GM18499 (cell line): ENCODE results near the gene MEF2C.

Experiments used
- ATAC-seq: cut with Tn5 transposase; IDR thresholded peaks from one replicate; pipeline ENCODE4 v1.9.1; 2021; ENCODE audit warnings: moderate number of reproducible peaks; ENCODE audit not compliant: insufficient read depth, unreplicated experiment

MEF2C gene

GRCh38 chr5:88889189-88890069 is 6.4 kb upstream of the MEF2C start:
- no peak for ATAC-seq

- ATAC-seq = no peak
These were observed 5.8 kb upstream of the MEF2C start for GRCh38 chr5:88888848-88889188.

- no peak for ATAC-seq
These were observed 5.3 kb upstream of the MEF2C start for GRCh38 chr5:88888291-88888690.

- ATAC-seq = no peak
These were observed 4.4 kb upstream of the MEF2C start for GRCh38 chr5:88887342-88887741.

- no peak for ATAC-seq
These were observed 3.9 kb upstream of the MEF2C start for GRCh38 chr5:88886746-88887341.

- no peak for ATAC-seq
These were observed 3.3 kb upstream of the MEF2C start for GRCh38 chr5:88886252-88886651.

- ATAC-seq = no peak
These were observed 2.0 kb upstream of the MEF2C start for GRCh38 chr5:88885002-88885401.

- no peak for ATAC-seq
These were observed 1.6 kb upstream of the MEF2C start for GRCh38 chr5:88884608-88884877.

- ATAC-seq = no peak
These were observed 1.0 kb upstream of the MEF2C start for GRCh38 chr5:88883836-88884607.

GRCh38 chr5:88882276-88883038 is 527 bp downstream of the MEF2C start:
- no peak for ATAC-seq

GRCh38 chr5:88881571-88881971 is 1.4 kb downstream of the MEF2C start:
- ATAC-seq = no peak

GRCh38 chr5:88880201-88880600 is 2.8 kb downstream of the MEF2C start:
- ATAC-seq = no peak

- no peak for ATAC-seq
These were observed 3.3 kb downstream of the MEF2C start for GRCh38 chr5:88879724-88880123.

GRCh38 chr5:88878976-88879375 is 4.0 kb downstream of the MEF2C start:
- ATAC-seq = no peak

- ATAC-seq = no peak
These were observed 5.2 kb downstream of the MEF2C start for GRCh38 chr5:88877826-88878225.

- ATAC-seq = no peak
These were observed 6.3 kb downstream of the MEF2C start for GRCh38 chr5:88876714-88877113.

- ATAC-seq = no peak
These were observed 7.4 kb downstream of the MEF2C start for GRCh38 chr5:88875341-88876234.

- no peak for ATAC-seq
These were observed 9.5 kb downstream of the MEF2C start for GRCh38 chr5:88873447-88873846.

- ATAC-seq = no peak
These were observed 10.0 kb downstream of the MEF2C start for GRCh38 chr5:88872971-88873370.

- no peak for ATAC-seq
These were observed 12.7 kb downstream of the MEF2C start for GRCh38 chr5:88870285-88870684.
